HuH-7.5 (cell line): ENCODE data around the gene CDIP1.
A peak's percentile ranks its signal among the peaks of the same experiment; 100 is the strongest.
"Not testable (repeated sequence)": the region's sequence is repeated elsewhere in the genome, so short reads cannot be mapped to it uniquely, and the experiment has no call there.

Experiments used
- DNase-seq: peaks from one replicate; pipeline ENCODE4 v3.0.0; 2011; ENCODE audit warnings: low spot score

The CDIP1 gene

DNA sequence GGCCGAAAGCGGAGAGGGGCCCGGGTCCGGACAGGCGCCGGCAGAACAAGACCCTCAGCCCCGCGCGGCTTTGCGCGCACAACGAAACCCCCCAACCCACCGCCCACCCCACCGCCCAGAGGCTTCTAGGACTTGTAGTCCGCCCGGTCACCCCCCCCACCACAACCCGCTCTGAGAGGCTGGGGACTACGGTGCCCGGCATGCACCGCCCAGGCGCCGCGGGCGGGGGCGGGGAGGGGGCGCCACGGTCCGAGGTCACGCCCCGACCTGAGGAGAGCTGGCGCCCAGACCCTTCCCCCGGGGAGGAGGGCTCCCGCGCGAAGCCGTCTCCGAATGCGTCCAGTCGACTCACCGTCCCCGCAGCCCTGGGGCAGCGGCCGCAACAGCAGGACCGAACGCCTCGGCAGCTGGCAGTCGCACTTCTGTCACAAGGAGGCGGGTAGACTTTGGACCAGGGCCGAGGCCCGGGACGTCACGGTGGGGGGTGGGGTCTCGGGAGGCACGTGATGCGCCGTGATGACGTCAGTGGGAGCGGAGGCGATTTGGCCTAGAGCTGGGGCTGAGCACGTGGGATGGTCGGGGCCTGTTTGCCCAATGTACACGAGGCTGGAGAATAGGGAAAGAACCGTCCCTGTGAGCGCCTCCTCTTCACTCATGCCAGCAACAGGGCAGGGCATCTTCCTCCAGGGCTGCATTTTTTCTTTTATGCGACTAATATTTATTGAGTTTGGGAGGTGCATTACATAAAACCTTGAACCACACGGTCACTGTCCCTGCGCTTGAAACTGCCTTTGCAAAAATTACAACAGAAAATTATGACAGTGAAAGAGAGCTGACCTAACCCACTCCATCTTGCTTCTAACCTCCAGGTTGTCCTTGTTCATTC is at the start of gene CDIP1:
CDIP1 (minus strand) TSS at position 424 of the 886 bp plus-strand sequence. CDS start 24,643 bp downstream, outside the sequence.
- DNase-seq = peak; percentile 80

DNA sequence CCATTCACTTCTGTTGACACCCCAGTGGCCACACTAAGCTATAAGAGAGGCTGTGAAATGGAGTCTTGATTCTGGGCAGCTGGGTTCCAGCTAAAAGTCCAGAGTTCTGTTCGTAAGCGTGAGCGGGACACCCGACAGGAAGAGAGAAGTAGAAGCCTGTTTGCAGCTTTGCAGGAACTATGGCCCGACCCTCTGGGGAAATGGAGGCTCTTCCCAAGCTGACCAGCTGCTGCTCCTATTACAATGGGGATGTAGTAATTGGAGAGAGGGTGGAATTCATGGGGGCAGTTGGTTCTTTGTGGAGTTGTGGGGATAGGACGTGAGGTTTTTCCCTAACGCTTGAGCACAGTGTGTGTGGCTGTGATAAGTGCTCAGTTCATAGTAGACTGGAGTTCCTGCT is 47.7 kb upstream of the CDIP1 start:
- no peak for DNase-seq

DNA sequence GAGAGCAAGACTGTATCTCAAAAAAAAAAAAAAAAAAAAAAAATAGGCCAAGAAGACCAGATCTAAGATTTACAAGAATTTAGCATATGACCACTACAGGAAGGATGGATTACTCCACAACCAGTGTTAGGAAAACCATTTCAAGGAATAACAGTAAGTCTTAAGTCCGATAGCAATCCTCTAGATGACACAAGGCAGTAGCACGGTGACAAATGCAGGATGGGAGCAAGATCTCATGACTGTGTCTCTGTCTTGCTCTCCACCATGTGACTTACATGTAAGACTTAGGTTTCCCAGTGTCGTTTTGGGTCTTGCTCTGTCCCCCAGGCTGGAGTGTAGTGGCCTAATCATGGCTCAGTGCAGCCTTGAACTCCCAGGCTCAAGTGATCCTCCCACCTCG is 45.3 kb upstream of the CDIP1 start:
- DNase-seq = no peak

DNA sequence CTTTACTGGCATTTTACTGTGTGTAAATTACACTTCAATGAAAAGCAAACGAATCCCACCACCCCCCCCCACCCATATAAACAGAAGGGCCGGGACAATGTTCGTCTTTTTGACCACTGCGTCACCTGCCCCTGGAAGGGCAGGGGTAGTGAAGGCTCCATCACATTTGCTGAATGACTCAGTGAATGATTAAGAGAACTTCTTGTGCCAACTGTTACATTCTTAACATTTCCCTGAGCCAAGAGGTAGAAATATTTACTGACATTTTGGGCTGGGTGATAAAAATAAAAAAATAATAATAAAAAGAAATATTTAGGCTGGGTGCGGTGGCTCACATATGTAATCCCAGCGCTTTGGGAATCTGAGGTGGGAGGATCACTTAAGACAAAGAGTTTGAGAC is 41.7 kb upstream of the CDIP1 start:
- no peak for DNase-seq

DNA sequence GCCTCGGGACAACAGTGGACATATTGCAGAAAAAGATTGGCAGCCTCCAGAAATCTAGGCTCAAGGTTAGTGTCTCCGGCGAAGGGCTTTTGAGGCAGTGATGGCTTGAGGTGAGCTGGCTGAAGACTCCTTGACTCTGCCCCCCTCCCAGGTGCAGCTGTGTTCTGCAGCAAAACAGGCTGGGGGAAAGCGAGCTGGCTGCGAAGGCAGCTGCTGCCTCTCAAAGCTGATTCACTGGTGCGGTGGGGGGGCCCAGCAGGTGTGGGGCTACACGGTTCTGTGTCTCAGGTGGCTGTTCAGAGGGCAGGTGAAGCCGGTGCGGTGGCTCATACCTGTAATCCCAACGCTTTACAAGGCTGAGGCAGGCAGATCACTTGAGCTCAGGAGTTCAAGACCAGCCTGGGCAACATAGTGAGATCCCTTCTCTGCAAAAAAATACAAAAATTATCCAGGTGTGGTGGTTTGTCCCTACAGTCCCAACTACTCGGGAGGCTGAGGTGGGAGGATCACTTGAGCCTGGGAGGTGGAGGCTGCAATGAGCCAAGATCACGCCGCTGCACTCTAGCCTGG is 40.5 kb upstream of the CDIP1 start:
- no peak for DNase-seq

DNA sequence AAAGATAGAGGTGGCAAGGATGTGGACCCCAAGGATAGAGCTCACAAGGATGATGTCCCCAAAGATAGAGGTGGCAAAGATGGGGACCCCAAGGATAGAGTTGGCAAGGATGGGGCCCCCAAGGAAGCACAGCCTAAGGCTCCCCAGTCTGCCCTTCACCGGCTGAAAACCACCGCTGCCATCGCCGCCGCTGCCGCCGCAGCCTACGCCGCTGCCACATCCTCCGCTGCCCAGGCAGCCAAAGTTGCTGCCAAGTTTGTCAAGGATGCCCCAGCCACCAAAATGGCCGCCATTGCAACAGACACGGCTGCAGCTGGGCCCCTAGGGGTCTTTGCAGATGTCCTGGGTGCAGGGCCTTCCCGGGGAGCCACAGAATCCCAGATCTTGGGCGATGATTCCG is 37.4 kb upstream of the CDIP1 start:
- DNase-seq = no peak

DNA sequence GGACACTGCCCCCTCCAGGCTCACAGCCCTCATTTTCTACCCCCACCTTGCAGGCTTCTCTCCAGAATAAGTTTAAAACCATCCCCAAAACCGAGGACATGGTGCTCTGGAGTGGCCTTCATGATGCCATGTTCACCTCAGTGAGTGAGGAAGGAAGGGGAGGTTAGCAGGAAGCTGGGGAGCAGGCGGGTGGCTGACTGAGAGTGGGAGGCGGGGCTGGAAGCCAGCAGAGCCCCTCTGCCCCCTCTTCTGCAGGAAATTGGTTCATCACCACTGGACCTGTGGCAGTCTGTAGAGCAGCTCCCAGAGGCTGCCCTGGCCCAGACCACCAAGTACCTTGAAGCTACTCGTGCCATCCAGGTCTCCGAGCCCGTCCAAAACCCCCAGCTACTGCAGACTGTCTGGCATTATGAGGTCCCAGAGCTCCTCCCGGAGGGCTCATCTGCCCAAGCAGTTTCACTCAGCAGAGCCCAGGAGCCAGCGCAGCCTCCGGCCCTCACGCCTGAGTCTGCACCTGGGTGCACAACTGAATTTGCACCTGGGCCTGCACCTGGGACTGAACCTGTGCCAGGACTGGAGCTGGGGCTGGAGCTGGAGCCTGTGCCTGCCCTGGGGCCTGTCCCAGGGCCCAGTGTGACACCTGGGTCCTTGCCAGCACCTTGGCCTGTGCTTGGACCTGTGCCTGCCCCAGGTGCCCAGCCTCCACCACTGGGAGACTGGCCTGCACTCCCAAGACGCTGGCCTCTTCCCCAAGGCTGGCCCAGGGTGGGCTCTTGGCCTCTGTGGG is 36.5 kb upstream of the CDIP1 start:
- DNase-seq = no peak

DNA sequence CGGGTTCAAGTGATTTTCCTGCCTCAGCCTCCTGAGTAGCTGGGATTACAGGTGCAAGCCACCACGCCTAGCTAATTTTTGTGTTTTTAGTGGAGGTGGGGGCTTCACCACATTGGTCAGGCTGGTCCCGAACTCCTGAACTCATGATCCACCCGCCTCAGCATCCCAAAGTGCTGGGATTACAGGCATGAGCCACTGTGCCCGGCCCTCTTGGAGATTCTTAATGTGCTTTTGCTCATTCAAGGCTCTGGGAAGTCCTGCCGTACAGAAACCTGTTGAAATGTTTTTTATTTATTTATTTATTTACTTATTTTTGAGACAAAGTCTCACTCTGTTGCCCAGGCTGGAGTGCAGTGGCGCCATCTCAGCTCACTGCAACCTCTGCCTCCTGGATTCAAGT is 35.4 kb upstream of the CDIP1 start:
- DNase-seq = not testable (repeated sequence)

DNA sequence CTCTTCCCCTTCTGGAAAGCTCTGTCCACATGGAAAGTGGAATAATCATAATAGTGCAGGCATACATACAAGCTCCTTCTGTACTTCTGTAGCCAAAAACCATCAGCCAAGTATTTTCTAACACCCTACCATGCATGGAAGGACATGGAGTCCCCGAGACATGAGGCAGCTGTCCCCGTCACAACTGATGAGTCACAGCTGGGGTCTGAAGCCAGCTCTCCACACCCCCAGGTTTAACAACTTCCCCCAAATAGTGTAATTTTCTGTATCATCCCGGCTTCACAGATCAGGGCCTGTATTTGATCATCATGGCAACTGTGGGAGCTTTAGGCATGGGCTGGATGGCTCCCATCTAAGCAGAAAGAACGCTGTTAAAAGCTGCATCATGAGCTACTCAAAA is 34.1 kb upstream of the CDIP1 start:
- DNase-seq = no peak

DNA sequence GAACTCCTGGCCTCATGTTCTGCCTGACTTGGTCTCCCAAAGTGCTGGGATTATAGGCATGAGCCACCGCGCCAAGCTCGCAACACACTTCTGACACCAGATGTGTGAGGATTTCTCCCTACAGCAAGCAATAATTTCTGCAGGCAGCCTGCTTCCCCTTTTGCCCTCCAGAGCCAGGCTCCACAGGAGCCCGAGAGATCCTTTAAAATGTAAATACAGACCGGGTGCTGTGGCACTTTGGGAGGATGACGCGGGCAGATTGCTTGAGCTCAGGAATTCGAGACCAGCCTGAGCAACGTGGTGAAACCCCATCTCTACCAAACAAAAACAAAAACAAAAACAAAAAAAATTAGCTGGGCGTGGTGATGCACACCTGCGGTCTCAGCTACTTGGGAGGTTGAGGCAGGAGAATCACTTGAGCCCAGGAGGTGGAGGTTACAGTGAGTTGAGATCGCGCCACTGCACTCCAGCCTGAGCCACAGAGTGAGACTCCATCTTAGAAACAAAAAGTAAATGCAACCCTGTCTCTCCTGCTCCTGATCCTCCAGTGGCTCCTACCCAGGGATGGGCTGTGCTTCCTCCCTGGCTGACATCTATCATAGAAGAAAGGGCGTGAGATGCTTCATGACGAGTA is 32.2 kb upstream of the CDIP1 start:
- no peak for DNase-seq

DNA sequence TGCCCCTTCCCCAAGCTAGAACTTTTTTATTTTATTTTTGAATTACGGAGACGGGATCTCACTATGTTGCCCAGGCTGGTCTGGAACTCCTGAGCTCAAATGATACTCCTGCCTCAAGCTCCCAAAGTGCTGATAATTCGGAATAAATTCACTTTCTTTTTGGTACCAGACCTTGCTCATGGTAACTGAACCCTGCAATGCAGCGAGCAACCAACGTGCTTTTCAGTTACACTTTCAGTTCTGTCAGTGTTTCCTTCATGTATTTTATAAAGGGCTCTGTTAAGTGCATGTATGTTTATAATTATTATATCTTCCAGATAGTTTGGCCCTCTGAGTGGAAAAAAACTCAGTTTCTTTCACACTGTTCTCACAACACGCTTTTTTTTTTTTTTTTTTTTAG is 31.5 kb upstream of the CDIP1 start:
- no peak for DNase-seq

DNA sequence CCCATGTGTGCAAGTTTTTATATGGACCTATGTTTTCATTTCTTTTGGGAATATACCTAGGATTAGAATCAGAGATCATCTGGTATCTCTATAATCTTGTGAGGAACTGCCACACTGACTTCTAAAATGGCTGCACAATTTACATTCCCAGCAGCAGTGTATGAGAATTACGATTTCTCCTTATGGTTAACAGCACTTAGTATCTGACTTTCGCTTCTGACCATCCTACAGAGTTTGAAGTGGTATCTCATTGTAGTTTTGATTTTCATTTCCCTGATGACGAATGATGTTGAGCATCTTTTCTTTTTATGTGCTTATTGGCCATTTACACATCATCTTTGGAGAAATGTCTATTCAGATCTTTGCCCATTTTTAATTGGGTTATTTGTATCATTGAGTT is 27.6 kb upstream of the CDIP1 start:
- no peak for DNase-seq

DNA sequence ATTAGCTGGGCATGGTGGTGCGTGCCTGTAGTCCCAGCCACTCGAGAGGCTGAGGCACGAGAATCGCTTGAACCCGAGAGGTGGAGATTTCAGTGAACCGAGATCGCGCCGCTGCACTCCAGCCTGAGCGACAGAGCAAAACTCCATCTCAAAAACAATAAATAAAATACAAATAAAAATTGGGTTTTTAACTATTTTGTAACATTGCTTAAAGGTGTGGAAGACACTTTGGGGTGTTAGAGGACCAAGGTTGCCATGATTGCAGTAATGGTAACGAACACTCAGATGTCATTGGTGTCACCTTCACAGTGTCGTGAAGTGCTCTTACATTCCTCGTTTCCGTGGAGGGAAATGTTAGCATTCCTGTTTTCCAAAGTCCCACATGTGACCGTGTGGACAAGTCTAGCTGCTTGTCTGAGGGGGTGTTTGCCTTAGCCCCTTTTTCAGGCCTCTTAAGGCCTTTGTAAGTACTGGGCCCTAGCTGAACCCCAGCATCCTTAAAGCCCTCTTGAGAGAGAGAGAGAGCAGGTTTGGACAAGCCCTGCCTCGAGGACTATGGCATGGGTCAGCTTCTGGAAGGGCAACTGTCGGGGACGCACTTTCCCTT is 26.2 kb upstream of the CDIP1 start:
- DNase-seq = no peak

DNA sequence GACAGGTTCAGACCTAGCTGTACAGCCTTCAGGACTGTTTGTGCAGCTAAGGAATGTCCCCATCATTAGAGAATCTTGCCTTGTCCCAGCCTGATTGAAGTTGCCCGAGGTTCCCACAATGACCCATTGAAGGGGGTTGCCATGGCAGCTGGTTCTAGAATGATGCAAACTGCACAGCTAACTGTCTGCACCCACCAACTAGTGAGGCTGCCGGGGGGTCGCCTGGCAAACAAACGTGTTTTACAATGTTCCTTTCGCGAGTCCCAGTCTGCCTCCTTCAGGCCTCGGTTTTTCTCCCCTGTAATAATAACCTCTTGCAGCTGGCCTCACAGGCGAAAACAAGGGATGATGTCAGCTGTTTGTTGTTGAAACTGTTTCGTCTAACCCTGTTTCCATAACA is 23.0 kb upstream of the CDIP1 start:
- DNase-seq = no peak

DNA sequence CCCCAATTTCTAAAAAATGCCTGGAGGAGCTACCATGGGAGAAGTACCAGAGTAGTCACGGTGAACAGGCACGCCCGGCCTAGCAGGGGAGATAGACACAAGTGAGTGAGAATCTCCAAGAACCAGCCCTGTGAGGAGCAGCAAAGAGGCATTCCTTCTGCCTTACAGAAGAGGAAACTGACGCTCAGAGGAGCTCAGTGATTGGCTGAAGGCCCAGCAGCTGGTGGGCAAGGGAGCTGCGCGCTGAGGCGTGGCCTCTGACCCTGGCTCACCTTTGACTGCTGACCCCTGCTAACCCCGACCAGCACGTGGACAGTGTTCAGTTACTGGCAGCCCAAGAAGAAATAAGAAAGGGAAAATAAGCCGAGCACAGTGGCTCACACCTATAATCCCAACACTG is 19.4 kb upstream of the CDIP1 start:
- DNase-seq = no peak

DNA sequence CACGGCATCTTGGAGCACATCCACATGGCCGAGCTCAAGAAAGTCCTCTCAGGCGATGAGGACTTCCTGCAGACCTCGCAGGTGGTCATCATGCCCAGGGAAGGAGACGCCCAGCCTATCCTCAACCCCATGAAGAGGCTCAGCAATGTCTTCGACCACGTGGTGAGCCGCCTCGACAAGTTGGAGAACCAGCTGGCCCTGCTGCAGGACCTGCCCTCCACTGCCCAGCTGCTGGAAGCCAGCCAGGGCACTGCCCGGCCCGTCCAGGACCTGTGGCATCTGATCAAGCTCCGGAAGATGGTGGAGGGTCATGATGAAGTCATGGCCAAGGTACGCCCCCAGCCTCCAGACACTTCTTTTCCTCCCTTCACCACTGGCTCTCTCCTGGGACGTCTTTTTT is 18.0 kb upstream of the CDIP1 start:
- DNase-seq = no peak

DNA sequence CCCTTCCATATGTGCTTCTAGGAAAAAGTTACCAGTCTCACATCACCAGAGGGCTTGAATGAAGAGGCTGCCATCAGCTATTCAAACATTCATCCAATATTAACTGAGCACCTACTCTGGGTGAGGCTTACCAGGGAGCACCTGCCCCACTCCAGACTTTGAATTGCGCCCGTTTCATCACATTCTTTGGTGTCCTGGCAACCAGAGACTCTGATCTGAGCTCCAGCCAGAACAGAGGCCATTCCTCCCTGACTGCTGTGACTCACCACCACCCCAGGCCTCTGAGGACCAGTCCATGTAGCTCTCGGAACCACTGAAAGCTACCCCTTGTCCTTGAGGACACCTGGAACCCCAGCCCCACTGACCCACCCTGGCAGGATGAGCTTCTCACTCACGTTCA is 17.5 kb upstream of the CDIP1 start, which contains the start of gene C16orf96:
C16orf96 (plus strand) TSS at position 229 of the 400 bp plus-strand sequence; CDS start at position 379, 150 bp downstream.
- DNase-seq = no peak

DNA sequence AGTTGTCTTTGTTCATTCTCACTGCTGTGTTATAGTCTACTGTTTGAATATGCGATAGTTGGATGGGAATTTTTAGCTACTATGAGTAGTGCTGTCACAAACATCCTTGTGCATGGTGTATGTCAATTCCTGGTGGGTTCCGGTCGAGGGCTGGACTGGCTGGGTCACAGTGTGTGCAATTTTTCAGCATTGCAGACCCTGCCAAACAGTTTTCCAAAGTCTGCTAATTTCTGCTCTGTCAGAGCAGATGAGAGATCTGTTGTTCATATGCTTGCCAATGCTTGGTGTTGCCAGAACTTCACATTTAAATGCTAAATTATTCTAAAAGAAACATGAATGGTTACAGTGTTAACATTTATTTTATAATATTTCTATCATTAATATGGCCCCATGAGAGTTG is 14.0 kb upstream of the CDIP1 start:
- DNase-seq = no peak

DNA sequence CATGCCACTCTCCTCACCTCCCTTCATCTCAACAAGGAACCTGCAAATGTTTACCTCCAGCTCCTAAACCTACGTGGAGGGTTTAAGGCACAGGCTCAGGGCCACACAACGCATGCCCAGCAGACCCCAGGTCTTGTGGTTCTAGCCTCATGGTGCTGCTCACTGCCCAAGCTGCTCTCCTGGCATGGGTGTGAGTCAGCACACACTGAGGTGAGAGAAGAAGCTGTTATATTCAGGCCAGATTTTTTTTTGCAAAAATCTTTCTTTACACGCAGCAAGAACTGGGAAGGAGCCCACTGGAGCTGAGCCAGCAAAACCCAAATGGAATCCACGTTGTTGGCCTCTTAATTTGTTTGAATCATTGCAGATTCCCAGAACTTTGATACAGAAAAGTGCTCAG is 12.0 kb upstream of the CDIP1 start:
- no peak for DNase-seq

DNA sequence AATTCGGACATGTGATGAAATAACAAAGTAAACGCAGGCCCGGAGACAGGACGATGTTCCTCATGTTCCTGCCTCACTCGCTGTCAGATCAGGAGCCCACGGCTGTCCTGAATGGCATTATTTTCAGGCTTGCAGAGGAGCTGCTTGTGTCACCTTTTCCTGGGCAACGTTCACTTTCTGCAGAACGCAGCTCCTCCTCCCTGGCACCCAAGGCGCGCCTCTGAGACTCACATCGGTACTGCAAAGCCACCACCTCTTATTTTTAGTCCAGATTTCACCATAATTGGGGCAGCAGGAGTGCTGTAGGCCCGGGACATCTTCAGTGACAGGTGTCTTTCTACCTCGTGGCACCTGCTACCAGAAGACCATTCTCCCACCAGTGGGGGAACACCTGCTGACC is 9.6 kb upstream of the CDIP1 start:
- DNase-seq = no peak

DNA sequence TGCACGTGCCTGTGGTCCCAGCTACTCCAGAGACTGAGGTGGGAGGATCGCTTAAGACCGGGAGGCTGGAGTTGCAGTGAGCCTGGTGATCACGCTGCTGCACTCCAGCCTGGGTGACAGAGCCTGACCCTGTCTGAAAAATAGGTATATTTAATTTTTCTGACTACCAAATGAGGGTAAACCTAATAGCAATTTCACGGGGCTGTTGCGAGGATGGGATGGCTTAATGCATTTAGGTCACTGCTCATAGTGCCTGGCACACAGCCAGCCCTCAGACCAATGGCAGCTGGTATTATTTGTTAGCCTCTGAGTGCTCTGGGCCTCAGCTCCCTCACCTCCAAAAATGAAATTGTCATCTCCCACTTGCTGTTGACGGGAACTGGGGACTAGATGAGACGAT is 5.9 kb upstream of the CDIP1 start:
- DNase-seq = no peak

DNA sequence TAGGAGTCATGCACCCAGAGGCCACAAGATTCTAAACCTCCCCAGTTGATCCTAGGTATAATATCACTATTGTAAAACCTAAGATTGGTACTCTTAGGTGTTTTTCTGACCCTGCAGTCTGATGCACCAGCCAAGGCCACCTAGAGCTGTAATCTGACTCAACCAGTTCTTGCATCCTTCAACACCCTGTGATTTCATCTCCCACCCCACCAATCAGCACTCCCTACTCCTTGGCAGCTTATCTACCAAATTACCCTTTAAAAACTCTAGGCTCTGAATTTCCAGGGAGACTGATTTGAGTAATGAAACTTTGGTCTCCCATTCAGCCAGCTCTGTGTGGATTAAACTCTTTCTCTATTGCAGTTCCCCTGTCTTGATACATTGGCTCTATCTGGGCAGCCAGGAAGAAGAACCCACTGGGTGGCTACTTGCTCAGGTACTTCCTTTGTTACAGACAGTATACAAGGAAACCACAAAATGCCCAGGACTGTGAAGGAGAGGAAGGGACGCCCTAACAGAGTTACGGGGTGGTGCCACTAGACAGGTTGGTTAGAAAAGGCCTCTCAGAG is 1.2 kb upstream of the CDIP1 start:
- no peak for DNase-seq
